IMR-90 (cell line): ENCODE measurements around the gene CIB2. TPM values are rescaled to one million over a fixed set of nuclear protein-coding genes. Genes with fewer than 3 reads are reported as not detected.
A peak's percentile ranks its signal among the peaks of the same experiment; 100 is the strongest.

Experiments
- ATAC-seq: fragments of 200-7000 bp; cut with Tn5 transposase; 2 replicates; pipeline ENCODE4 v1.9.1; 2020; ENCODE audit warnings: low read depth, mild to moderate bottlenecking, moderate library complexity
- BruUV-seq: library from RNA; stranded (reverse); fragments of 400-500 nt; replicated peaks from 2 replicates; lab custom pipeline; 2021; lab: Mats Ljungman, UMichigan
- CTCF ChIA-PET: fragments of 300-600 bp; formaldehyde crosslinking; extraction: SDS; loops from one replicate; lab custom pipeline; 2021; ENCODE audit warnings: antibody characterized with exemption; lab: Yijun Ruan, JAX
- POLR2A ChIA-PET: fragments of 300-600 bp; sonication (Branson Sonifier 250); formaldehyde crosslinking; loops from one replicate; lab custom pipeline; 2022; ENCODE audit warnings: antibody characterized with exemption; ENCODE audit not compliant: unreplicated experiment; lab: Charles Lee
- DNase-seq: peaks from one replicate; pipeline ENCODE4 v3.0.0; 2013
- H2AFZ ChIP-seq: replicated peaks from 2 replicates; pipeline ENCODE3; 2013; ENCODE audit warnings: low read length, mild to moderate bottlenecking; ENCODE audit not compliant: poor library complexity
- H2AK5ac ChIP-seq: 2 replicates; pipeline ENCODE4 v1.6.1; 2013; ENCODE audit warnings: low read depth, low read length, inconsistent platforms
- H2AK9ac ChIP-seq: replicated peaks from 2 replicates; pipeline ENCODE3; 2013; ENCODE audit warnings: mild to moderate bottlenecking, low read depth, low read length, moderate library complexity; ENCODE audit not compliant: poor library complexity
- H2BK120ac ChIP-seq: 2 replicates; pipeline ENCODE4 v1.6.1; 2013; ENCODE audit warnings: low read depth, low read length, inconsistent platforms
- H2BK15ac ChIP-seq: 3 replicates; pipeline ENCODE4 v1.6.1; 2013; ENCODE audit warnings: low read depth, low read length, inconsistent platforms
- H2BK20ac ChIP-seq: 2 replicates; pipeline ENCODE4 v1.6.1; 2013; ENCODE audit warnings: low read depth, mild to moderate bottlenecking, inconsistent platforms, low read length, moderate library complexity
- H2BK5ac ChIP-seq: 2 replicates; pipeline ENCODE4 v1.6.1; 2013; ENCODE audit warnings: mild to moderate bottlenecking, low read depth, low read length, inconsistent platforms; ENCODE audit not compliant: poor library complexity, severe bottlenecking
- H3K14ac ChIP-seq: replicated peaks from 2 replicates; pipeline ENCODE4 v1.6.1; 2013; ENCODE audit warnings: low read depth, low read length, inconsistent platforms
- H3K18ac ChIP-seq: 2 replicates; pipeline ENCODE4 v1.6.1; 2013; ENCODE audit warnings: low read depth, low read length, control low read depth
- H3K23ac ChIP-seq: 2 replicates; pipeline ENCODE4 v1.6.1; 2013; ENCODE audit warnings: low read depth, low read length, inconsistent platforms
- H3K27ac ChIP-seq: 2 replicates; pipeline ENCODE4 v1.5.1; 2013; ENCODE audit warnings: mild to moderate bottlenecking, control low read depth, low read length; ENCODE audit not compliant: insufficient read depth
- H3K27me3 ChIP-seq: 2 replicates; pipeline ENCODE4 v1.6.1; 2013; ENCODE audit warnings: low read length; ENCODE audit not compliant: control insufficient read depth, insufficient read depth
- H3K36me3 ChIP-seq: 2 replicates; pipeline ENCODE4 v1.6.1; 2013; ENCODE audit warnings: low read length, mixed read lengths; ENCODE audit not compliant: control insufficient read depth, insufficient read depth
- H3K4ac ChIP-seq: 2 replicates; pipeline ENCODE4 v1.6.1; 2013; ENCODE audit warnings: low read depth, low read length, inconsistent platforms
- H3K4me1 ChIP-seq: 2 replicates; pipeline ENCODE4 v1.6.1; 2013; ENCODE audit warnings: low read length, mixed read lengths; ENCODE audit not compliant: control insufficient read depth, insufficient read depth
- H3K4me2 ChIP-seq: 2 replicates; pipeline ENCODE4 v1.6.1; 2013; ENCODE audit warnings: low read depth, mild to moderate bottlenecking, control low read depth, low read length, moderate library complexity
- H3K4me3 ChIP-seq: 2 replicates; pipeline ENCODE4 v1.5.1; 2013; ENCODE audit warnings: low read depth, mild to moderate bottlenecking, control low read depth, low read length, moderate library complexity; ENCODE audit not compliant: insufficient read depth
- H3K56ac ChIP-seq: 2 replicates; pipeline ENCODE4 v1.6.1; 2013; ENCODE audit warnings: low read length, inconsistent platforms; ENCODE audit not compliant: insufficient read depth; ENCODE audit errors: extremely low read depth
- H3K79me1 ChIP-seq, 2 experiments: 2 replicates each; pipeline ENCODE4 v1.6.1; 2013; ENCODE audit warnings: low read length in 2 of 2, inconsistent platforms in 1 of 2, low read depth in 1 of 2
- H3K9ac ChIP-seq: 2 replicates; pipeline ENCODE4 v1.6.1; 2013; ENCODE audit warnings: low read depth, low read length, control low read depth
- H3K9me1 ChIP-seq: 2 replicates; pipeline ENCODE4 v1.6.1; 2013; ENCODE audit warnings: low read length, inconsistent platforms; ENCODE audit not compliant: insufficient read depth
- H3K9me3 ChIP-seq: 2 replicates; pipeline ENCODE4 v1.6.1; 2013; ENCODE audit warnings: low read length; ENCODE audit not compliant: control insufficient read depth, insufficient read depth
- H4K20me1 ChIP-seq: 2 replicates; pipeline ENCODE4 v1.6.1; 2013; ENCODE audit warnings: low read length, inconsistent platforms; ENCODE audit not compliant: insufficient read depth
- H4K5ac ChIP-seq: 2 replicates; pipeline ENCODE4 v1.6.1; 2013; ENCODE audit warnings: mild to moderate bottlenecking, low read depth, low read length, control low read depth
- H4K8ac ChIP-seq, 2 experiments: 2 replicates each; pipeline ENCODE4 v1.6.1; 2013; ENCODE audit warnings: low read depth in 2 of 2, low read length in 2 of 2, control low read depth in 1 of 2, inconsistent platforms in 1 of 2
- H4K91ac ChIP-seq: 2 replicates; pipeline ENCODE4 v1.6.1; 2013; ENCODE audit warnings: low read depth, low read length, inconsistent platforms; ENCODE audit not compliant: insufficient read depth
- CEBPB ChIP-seq: IDR thresholded peaks from 2 replicates; pipeline ENCODE4 v1.6.1; 2012; ENCODE audit warnings: low read depth, low read length, improper control_type of control experiment
- CHD1 ChIP-seq: IDR thresholded peaks from 2 replicates; pipeline ENCODE4 v1.6.1; 2012; ENCODE audit warnings: low read depth, low read length, improper control_type of control experiment
- FOS ChIP-seq: fragments of 150-350 bp; IDR thresholded peaks from 2 replicates; pipeline ENCODE4 v1.6.1; 2016; ENCODE audit warnings: low read depth, low read length
- MAFK ChIP-seq: IDR thresholded peaks from 2 replicates; pipeline ENCODE4 v1.6.1; 2012; ENCODE audit warnings: low read depth, low read length, improper control_type of control experiment
- NFE2L2 ChIP-seq: fragments of 150-350 bp; IDR thresholded peaks from 2 replicates; pipeline ENCODE4 v1.6.1; 2016; ENCODE audit warnings: low read depth, mild to moderate bottlenecking, low read length
- POLR2A ChIP-seq: IDR thresholded peaks from 2 replicates; pipeline ENCODE4 v1.6.1; 2012; ENCODE audit warnings: mild to moderate bottlenecking, low read depth, low read length
- RAD21 ChIP-seq: IDR thresholded peaks from 2 replicates; pipeline ENCODE4 v1.6.1; 2012; ENCODE audit warnings: low read length, improper control_type of control experiment
- RCOR1 ChIP-seq: IDR thresholded peaks from 2 replicates; pipeline ENCODE4 v1.6.1; 2012; ENCODE audit warnings: mild to moderate bottlenecking, low read length, improper control_type of control experiment; ENCODE audit not compliant: insufficient replicate concordance
- RFX5 ChIP-seq: IDR thresholded peaks from 2 replicates; pipeline ENCODE4 v1.8.0; 2012; ENCODE audit warnings: low read depth, mild to moderate bottlenecking, low read length, moderate library complexity
- SMC3 ChIP-seq: fragments of 150-350 bp; IDR thresholded peaks from 2 replicates; pipeline ENCODE4 v1.6.1; 2016; ENCODE audit warnings: low read depth, mild to moderate bottlenecking, antibody characterized with exemption, low read length, moderate library complexity
- WGBS, 2 experiments: methylation state at CpG; one replicate each; pipeline versions ENCODE4 v1.1.5 to v1.1.7; 2013; ENCODE audit warnings: missing lambda C conversion rate in 2 of 2; ENCODE audit not compliant: insufficient read length in 1 of 2; ENCODE audit errors: extremely low coverage in 2 of 2; 5-methylcytosine and 5-hydroxymethylcytosine counted together
- dilution Hi-C: fragments of 300-500 bp; cut with HindIII; formaldehyde crosslinking; loops from one replicate; pipeline ENCODE4 v1.14.3; 2018; ENCODE audit warnings: low sequenced_read_pairs; ENCODE audit not compliant: unreplicated experiment
- in situ Hi-C: fragments of 300-500 bp; cut with MboI; formaldehyde crosslinking; loops from 3 replicates; pipeline ENCODE4 v1.14.3; 2019; ENCODE audit warnings: low sequenced_read_pairs, inconsistent platforms, mixed read lengths
- intact Hi-C: fragments of 100-400 bp; cut with micrococcal nuclease; formaldehyde crosslinking; loops from 2 replicates; pipeline ENCODE4 v1.10.0; 2022
- polyA plus RNA-seq, 3 experiments: library from polyadenylated mRNA; depleted of rRNA; stranded (reverse); fragments of >200 nt; gene quantifications; 2 replicates each; pipeline ENCODE4 v1.2.3, GENCODE V29; 2012; ENCODE audit warnings: low replicate concordance in 1 of 3
- total RNA-seq: library from RNA; depleted of rRNA; stranded (reverse); fragments of >200 nt; gene quantifications from 2 replicates; pipeline ENCODE4 v1.2.3, GENCODE V29; 2012
- TF ChIP-seq, protein P1 (sequence below): fragments of 150-350 bp; IDR thresholded peaks from 2 replicates; pipeline ENCODE4 v1.6.1; 2017; ENCODE audit warnings: mild to moderate bottlenecking, antibody characterized with exemption, low read length, low read depth
- TF ChIP-seq, protein P2 (sequence below): conservative IDR thresholded peaks from 2 replicates; pipeline ENCODE4 v1.5.1; 2012; ENCODE audit warnings: mild to moderate bottlenecking, low read depth, low read length, improper control_type of control experiment
- TF ChIP-seq, protein P3 (sequence below): fragments of 150-350 bp; IDR thresholded peaks from 2 replicates; pipeline ENCODE4 v1.6.1; 2016; ENCODE audit warnings: low read depth, mild to moderate bottlenecking, low read length, moderate library complexity, borderline replicate concordance

CIB2 gene
- total and polyA plus RNA-seq, 2 of the 4 experiments (the other 2 are of a cell fraction) = 2.2 to 2.4 TPM

DNA sequence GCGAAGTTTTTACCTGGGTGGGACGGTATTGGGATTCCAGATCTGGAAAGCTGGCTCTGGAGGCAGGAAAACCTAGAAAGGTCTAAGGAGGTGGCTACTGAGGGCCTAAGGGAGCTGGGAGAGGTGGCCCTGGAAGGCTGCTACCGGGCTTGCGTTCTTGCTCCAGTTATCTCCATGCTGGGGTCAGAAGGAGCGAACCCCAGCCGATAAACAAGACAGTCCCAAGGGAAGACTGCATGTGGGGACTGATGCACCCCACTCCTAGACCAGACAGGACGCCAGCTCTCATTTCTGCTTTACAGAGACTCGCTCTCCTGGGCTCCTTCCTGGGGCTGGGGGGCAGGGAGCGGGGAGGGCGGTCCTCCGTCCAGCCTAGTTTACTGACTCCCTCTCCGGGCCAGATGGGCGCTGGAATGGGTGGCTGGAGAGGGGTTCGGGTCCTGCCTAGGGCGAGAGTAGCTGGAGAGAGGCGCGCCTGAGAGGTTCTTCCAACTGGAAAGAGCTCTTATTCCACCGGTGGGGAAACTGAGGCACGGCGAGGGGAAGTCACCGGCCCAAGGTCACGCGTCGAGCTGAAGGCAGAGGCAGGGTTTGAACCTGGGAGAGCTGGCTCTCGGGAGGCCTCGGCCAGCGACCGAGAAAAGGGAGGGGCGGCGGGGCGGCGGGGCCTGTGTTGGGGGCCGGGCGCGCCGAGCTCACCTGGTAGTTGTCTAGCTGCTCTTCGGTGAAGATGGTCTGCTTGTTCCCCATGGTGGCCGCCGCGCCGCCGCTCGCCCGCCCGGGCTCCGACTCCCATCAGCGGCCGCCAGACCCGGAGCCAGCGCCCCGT, 565 bp downstream of the CIB2 start:
- Histone ChIP-seq H2BK20ac (no peak overlapping the region), H4K5ac (no peak overlapping the region), H3K14ac (no peak overlapping the region), H3K9me1 (peaks cover 3% of the 10 kb centered on the region), H4K91ac (no peak overlapping the region), H3K4ac (no peak overlapping the region), H3K36me3 (no peaks in the 10 kb centered on the region), H2BK15ac (no peak overlapping the region), H2BK5ac (no peak overlapping the region), H3K56ac (no peak overlapping the region), H2BK120ac (no peak overlapping the region), H3K23ac (no peak overlapping the region), H3K9ac (no peak overlapping the region), H3K9me3 (no peaks in the 10 kb centered on the region), H3K4me1 (peaks cover 4% of the 10 kb centered on the region), H2AK5ac (no peak overlapping the region), H2AFZ (peak overlapping the region; percentile 96), H3K4me2 (no peak overlapping the region), H3K27me3 (no peaks in the 10 kb centered on the region; the same call in 1 of the 2 replicates), H2AK9ac (no peak overlapping the region), H4K20me1 (0 out of 2 replicates have a peak, but pooled peaks cover 6% of the 10 kb centered on the region), H3K27ac (no peak overlapping the region), H3K79me1 (no peaks in the 10 kb centered on the region), H3K4me3 (peak overlapping the region; percentile 63), H3K18ac (no peak overlapping the region), H4K8ac (no peak overlapping the region)
- no TSS peak for BruUV-seq
- ATAC-seq (peak; percentile 46), DNase-seq (no peak)
- WGBS, 2 experiments = 18% methylated on average over 31 of the region's 51 CpGs; no CpG with 5 or more reads in 1 of the 2 experiments
- ChIA-PET CTCF (interaction anchor here (0.5 to 1.8 kb wide), 4 partner anchors 9 to 110 kb away, joined by 3 to 4 read pairs (median 3); no protein-coding TSS in a partner anchor), POLR2A (no interaction called here)
- TF ChIP-seq, protein P1, sequence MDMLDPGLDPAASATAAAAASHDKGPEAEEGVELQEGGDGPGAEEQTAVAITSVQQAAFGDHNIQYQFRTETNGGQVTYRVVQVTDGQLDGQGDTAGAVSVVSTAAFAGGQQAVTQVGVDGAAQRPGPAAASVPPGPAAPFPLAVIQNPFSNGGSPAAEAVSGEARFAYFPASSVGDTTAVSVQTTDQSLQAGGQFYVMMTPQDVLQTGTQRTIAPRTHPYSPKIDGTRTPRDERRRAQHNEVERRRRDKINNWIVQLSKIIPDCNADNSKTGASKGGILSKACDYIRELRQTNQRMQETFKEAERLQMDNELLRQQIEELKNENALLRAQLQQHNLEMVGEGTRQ = no peak
- no peak for TF ChIP-seq CEBPB
- TF ChIP-seq MAFK = no peak
- no peak for TF ChIP-seq SMC3
- TF ChIP-seq, protein P2, sequence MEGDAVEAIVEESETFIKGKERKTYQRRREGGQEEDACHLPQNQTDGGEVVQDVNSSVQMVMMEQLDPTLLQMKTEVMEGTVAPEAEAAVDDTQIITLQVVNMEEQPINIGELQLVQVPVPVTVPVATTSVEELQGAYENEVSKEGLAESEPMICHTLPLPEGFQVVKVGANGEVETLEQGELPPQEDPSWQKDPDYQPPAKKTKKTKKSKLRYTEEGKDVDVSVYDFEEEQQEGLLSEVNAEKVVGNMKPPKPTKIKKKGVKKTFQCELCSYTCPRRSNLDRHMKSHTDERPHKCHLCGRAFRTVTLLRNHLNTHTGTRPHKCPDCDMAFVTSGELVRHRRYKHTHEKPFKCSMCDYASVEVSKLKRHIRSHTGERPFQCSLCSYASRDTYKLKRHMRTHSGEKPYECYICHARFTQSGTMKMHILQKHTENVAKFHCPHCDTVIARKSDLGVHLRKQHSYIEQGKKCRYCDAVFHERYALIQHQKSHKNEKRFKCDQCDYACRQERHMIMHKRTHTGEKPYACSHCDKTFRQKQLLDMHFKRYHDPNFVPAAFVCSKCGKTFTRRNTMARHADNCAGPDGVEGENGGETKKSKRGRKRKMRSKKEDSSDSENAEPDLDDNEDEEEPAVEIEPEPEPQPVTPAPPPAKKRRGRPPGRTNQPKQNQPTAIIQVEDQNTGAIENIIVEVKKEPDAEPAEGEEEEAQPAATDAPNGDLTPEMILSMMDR = no peak
- no peak for TF ChIP-seq FOS
- TF ChIP-seq RFX5 = no peak
- no peak for TF ChIP-seq RCOR1
- no peak for TF ChIP-seq CHD1
- TF ChIP-seq, protein P3, sequence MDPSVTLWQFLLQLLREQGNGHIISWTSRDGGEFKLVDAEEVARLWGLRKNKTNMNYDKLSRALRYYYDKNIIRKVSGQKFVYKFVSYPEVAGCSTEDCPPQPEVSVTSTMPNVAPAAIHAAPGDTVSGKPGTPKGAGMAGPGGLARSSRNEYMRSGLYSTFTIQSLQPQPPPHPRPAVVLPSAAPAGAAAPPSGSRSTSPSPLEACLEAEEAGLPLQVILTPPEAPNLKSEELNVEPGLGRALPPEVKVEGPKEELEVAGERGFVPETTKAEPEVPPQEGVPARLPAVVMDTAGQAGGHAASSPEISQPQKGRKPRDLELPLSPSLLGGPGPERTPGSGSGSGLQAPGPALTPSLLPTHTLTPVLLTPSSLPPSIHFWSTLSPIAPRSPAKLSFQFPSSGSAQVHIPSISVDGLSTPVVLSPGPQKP = no peak
- TF ChIP-seq POLR2A = no peak
- no peak for TF ChIP-seq NFE2L2
- TF ChIP-seq RAD21 = no peak
- dilution Hi-C loops (no loop called here), in situ Hi-C loops (no loop called here), intact Hi-C loops (loop anchor here (5.0 kb wide), 1 partner anchor 112 kb away; no protein-coding TSS in a partner anchor)
